Right renal cortex interstitium (tissue), 3 donors: ENCODE measurements around the gene GVQW3. TPM values are rescaled to one million over a fixed set of nuclear protein-coding genes. Genes with fewer than 3 reads are reported as not detected.

Experiments used
- DNase-seq, 3 donors: peaks; one replicate each; pipeline ENCODE4 v3.0.0-alpha.2; 2013; ENCODE audit warnings: low read depth in 3 of 3, low spot score in 2 of 3
- polyA plus RNA-seq, 3 donors: library from polyadenylated mRNA; unstranded; fragments of 120-200 nt; gene quantifications; one replicate each; pipeline ENCODE4 v1.2.1, GENCODE V29; 2013; ENCODE audit not compliant: insufficient read length in 3 of 3

GVQW3 gene
- polyA plus RNA-seq, 3 donors: 9.7 to 10.8 (median 10.3) TPM

GRCh38 chr11:76444065-76444383 lies 62.9 kb downstream of the GVQW3 start:
- no peak for DNase-seq

DNA sequence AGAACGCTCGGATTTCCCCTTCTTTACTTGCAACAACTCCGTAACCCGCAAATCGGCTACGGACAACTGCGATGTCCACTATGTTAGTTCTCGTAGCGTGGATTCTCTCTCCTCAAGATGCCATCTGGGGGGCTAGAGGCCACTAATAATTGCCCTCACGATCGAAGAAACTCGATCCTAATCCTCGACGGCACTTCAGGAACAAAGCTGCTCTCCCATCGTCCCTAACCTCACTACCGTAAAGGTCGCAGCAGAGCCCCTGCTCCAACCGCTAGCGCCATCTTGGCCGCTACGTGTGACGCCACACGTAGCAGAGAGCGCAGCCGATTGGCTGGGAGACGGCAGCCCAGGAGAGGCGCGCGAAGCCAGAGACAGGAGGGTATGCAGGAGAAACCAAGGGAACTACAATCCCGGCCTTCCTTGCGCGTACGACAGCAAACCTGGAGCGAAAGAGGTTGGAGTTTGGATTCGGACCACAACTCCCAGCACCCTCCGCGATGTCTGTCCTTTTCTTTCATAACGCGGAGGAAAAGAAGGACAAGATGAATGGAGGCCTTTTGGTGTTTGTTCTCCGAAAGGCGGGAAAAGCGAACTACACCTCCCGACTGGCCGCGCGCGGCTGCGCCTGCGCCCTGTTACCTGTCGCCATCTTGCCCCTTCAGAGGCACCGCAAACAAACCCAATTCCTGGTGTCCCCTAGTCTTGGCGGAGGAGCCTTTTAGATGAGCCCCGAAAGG lies 63.4 kb downstream of the GVQW3 start, which contains the start of gene EMSY:
EMSY (plus strand) TSS at position 635 of the 737 bp plus-strand sequence. CDS start 1,921 bp downstream, outside the sequence.
- peak; percentile 97 to 99 (median 98) for DNase-seq

GRCh38 chr11:76445121-76446084 lies 64.3 kb downstream of the GVQW3 start:
- peak in 1 of 3 donors; percentile 72 for DNase-seq

GRCh38 chr11:76448506-76448905 lies 67.4 kb downstream of the GVQW3 start:
- DNase-seq: no peak

DNA sequence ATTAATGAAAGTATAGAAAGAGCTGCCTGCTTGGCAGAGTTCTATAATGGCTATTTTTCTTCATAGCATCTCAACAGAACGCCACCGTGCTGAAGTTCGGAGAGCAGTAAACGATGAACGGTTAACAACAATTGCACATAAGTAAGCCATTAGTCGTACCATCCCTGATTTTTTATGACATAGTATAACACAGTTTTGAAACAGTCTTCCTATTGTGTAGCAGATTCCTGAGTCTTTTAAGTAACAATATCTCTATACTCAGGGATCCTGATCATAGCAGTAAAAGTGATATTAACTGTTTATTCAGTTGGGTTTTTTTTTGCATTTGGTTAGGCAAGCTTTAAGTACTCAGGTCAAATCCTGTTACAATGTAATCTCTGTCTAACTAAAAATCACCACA lies 72.1 kb downstream of the GVQW3 start:
- no peak for DNase-seq

GRCh38 chr11:76455331-76455730 lies 74.2 kb downstream of the GVQW3 start:
- DNase-seq: peak in 2 of 3 donors; percentile 43 to 61

DNA sequence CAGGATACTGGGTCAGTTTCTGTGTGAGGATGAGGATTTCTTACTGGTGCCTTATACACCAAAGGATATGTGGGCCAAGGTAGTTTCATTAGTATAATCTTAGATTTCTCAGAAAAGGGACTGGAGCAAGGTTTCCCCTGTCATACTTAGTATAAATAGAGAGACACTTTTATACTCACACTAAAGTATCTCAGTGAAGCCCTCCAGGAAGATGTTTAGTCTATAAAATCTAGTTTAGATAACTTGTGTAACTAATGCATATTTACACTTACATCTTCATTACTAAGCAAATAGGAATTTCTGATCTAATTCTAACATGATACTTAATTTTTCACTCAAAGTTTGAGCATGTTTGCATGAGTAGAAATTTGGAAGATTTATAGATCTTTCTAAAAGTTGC lies 74.8 kb downstream of the GVQW3 start:
- no peak for DNase-seq

- DNase-seq: no peak
These were observed 75.4 kb downstream of the GVQW3 start for GRCh38 chr11:76456571-76456970.

Other genes with a start within 250 kb of the GVQW3 start
- gene WNT11, start 174.8 kb upstream of the GVQW3 start, polyA plus RNA-seq: 10 to 100 TPM; 11.7 to 14.7 (median 12.7) TPM
- 10 to 100 TPM; 83.6 to 95.0 (median 94.7) TPM for gene THAP12, start 191 bp upstream of the GVQW3 start, polyA plus RNA-seq
- 10 to 100 TPM; 25.5 to 30.1 (median 28.3) TPM for gene EMSY, start 63.7 kb downstream of the GVQW3 start, polyA plus RNA-seq